Measurements from ENCODE around the gene GRIK3. TPM values are rescaled to one million over a fixed set of nuclear protein-coding genes. Genes with fewer than 3 reads are reported as not detected.

Gene GRIK3
- polyA plus RNA-seq, 1 experiment = not detected

DNA sequence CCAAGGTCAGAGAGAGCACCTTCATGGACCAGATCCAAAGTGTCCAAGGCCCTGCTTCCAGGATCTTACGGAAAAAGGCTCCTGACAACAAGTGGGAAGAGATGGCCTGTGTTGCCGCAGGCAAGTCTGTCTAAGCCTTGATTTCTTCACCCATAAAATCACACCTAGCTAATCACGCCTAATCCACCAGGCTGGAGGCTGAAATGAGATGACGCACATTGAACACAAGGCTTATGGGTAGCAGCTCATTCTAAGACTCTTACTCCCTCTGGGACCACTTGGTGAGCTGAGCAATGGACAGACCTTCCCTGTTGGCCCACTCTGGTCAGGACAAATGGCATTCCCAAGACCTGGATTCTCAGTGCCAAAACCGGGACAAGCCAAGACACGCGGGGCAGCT is 38.2 kb downstream of the GRIK3 start:
- ChIA-PET POLR2A (no interaction called here), CTCF (no interaction called here)
- no peaks in the 10 kb centered on the region for H3K9me3 ChIP-seq (ENCODE audit: control insufficient read depth, insufficient read depth, low read length)
- no peaks in the 10 kb centered on the region for H3K27me3 ChIP-seq (ENCODE audit: control insufficient read depth, insufficient read depth, low read length)
- no peak for DNase-seq (ENCODE audit: low read depth, low spot score)
- no peak overlapping the region for H3K4me3 ChIP-seq (ENCODE audit: low read depth, low read length)
- TF ChIP-seq, protein P1, sequence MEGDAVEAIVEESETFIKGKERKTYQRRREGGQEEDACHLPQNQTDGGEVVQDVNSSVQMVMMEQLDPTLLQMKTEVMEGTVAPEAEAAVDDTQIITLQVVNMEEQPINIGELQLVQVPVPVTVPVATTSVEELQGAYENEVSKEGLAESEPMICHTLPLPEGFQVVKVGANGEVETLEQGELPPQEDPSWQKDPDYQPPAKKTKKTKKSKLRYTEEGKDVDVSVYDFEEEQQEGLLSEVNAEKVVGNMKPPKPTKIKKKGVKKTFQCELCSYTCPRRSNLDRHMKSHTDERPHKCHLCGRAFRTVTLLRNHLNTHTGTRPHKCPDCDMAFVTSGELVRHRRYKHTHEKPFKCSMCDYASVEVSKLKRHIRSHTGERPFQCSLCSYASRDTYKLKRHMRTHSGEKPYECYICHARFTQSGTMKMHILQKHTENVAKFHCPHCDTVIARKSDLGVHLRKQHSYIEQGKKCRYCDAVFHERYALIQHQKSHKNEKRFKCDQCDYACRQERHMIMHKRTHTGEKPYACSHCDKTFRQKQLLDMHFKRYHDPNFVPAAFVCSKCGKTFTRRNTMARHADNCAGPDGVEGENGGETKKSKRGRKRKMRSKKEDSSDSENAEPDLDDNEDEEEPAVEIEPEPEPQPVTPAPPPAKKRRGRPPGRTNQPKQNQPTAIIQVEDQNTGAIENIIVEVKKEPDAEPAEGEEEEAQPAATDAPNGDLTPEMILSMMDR (IDR thresholded peaks at IDR 0.05; ENCODE audit: low read depth, low read length) = no peak
- H3K27ac ChIP-seq (ENCODE audit: low read depth, low read length) = no peak overlapping the region

DNA sequence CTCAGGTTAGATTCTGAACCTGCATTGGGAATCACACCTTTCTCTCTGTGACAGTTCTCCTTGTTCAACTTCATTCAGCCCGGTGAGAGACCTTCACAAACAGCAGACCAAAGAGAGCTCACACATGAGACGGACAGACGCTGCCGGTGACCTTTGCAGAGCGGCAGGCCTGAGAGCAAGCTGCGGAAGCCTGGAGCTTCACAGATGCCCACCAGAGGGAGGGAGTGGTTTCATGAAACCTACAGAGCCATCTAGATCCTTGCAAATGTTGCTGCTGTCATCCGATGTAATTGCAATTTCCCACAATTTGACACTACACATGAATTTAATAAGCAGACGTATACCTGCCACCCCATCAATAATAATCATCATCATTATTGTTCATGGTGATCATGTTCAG is 39.4 kb downstream of the GRIK3 start:
- Histone ChIP-seq H3K4me3 (ENCODE audit: low read depth, low read length) (no peak overlapping the region), H3K27me3 (ENCODE audit: control insufficient read depth, insufficient read depth, low read length) (no peaks in the 10 kb centered on the region), H3K9me3 (ENCODE audit: control insufficient read depth, insufficient read depth, low read length) (no peaks in the 10 kb centered on the region), H3K27ac (ENCODE audit: low read depth, low read length) (no peak overlapping the region)
- CTCF ChIA-PET = no interaction called here
- TF ChIP-seq, protein P1 (IDR thresholded peaks at IDR 0.05; ENCODE audit: low read depth, low read length) = no peak
- POLR2A ChIA-PET = no interaction called here
- DNase-seq (ENCODE audit: low read depth, low spot score) = no peak

DNA sequence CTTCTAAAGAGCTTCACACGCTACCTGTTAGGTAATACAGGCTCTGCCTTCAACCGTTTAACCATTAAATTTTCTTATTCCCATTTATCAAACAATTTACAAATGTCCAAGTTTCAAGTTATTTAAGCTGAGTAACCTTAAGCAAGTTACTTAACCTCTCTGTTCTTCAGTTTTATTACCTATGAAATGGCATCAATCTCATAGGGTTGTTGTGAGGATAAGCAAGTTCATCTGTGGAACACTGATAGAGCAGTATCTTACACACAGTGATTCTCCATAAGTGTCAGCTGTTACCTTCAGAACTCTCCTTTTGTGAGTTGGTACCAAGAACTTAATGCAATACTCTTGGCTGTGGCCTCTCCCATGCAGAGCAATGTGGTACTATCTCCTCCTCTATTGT is 40.0 kb downstream of the GRIK3 start:
- Histone ChIP-seq H3K4me3 (ENCODE audit: low read depth, low read length) (no peak overlapping the region), H3K9me3 (ENCODE audit: control insufficient read depth, insufficient read depth, low read length) (no peaks in the 10 kb centered on the region), H3K27ac (ENCODE audit: low read depth, low read length) (no peak overlapping the region), H3K27me3 (ENCODE audit: control insufficient read depth, insufficient read depth, low read length) (no peaks in the 10 kb centered on the region)
- ChIA-PET POLR2A (no interaction called here), CTCF (no interaction called here)
- no peak for DNase-seq (ENCODE audit: low read depth, low spot score)
- TF ChIP-seq, protein P1 (IDR thresholded peaks at IDR 0.05; ENCODE audit: low read depth, low read length) = no peak

DNA sequence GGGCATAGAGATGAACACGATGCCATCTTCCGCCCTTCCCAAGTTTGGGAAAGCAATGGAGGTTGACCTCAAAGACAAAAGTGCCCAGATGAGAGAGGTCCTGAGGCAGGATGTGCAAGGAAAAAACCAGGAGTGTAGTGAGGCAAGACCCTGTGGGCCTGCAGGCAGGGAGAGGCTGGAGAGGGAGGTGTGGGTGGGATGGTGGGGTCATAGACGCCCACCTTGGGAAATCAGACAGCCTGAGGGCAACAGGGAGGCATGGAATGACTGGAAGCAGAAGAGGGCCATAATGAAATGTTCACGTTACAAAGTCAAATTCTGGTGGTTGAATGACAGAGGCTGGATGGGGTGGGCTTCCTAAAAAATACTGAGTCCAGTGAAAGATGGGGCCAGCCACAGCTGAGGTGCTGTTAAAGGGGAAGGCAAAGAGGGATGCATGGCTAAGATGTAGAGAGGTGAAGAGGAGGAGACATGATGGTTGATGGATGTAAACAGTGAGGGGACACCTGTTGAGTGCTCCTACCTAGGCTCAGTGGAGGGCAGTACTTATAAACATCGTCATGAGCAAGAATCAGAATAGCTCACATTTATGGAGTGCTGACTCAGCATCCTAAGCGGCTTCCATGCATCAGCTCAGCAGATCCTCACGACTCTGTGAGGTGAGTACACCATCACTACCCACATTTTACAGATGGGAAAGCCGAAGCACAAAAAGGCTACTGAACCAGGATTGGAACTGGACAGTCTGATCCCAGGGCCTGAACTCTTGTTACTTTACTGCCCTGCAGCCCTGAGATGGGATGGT is 42.0 kb downstream of the GRIK3 start:
- TF ChIP-seq, protein P1 (IDR thresholded peaks at IDR 0.05; ENCODE audit: low read depth, low read length) = no peak
- Histone ChIP-seq H3K27ac (ENCODE audit: low read depth, low read length) (no peak overlapping the region), H3K9me3 (ENCODE audit: control insufficient read depth, insufficient read depth, low read length) (no peaks in the 10 kb centered on the region), H3K4me3 (ENCODE audit: low read depth, low read length) (no peak overlapping the region), H3K27me3 (ENCODE audit: control insufficient read depth, insufficient read depth, low read length) (no peaks in the 10 kb centered on the region)
- DNase-seq (ENCODE audit: low read depth, low spot score) = no peak
- ChIA-PET POLR2A (no interaction called here), CTCF (no interaction called here)

DNA sequence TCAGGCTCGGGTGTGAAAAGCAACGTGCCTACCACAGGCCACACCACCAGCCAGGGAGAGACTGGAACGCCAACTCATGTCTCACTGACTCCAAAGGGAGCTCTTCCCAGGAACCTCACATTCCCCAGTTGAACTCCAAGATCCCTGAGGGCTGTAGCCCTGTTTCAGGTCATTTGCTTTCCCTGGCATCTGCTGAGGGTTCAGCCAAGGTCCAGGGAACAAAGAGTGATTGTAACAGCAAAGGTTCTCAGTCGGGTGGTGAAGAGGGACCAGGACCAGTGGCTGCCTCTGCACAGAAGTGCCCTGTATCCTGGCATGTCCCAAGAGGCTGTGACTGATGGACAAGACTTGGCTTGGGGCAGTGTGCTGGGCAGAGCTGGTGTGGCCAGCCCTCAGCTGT is 42.8 kb downstream of the GRIK3 start:
- Histone ChIP-seq H3K9me3 (ENCODE audit: control insufficient read depth, insufficient read depth, low read length) (no peaks in the 10 kb centered on the region), H3K27ac (ENCODE audit: low read depth, low read length) (no peak overlapping the region), H3K4me3 (ENCODE audit: low read depth, low read length) (no peak overlapping the region), H3K27me3 (ENCODE audit: control insufficient read depth, insufficient read depth, low read length) (no peaks in the 10 kb centered on the region)
- ChIA-PET CTCF (no interaction called here), POLR2A (no interaction called here)
- TF ChIP-seq, protein P1 (IDR thresholded peaks at IDR 0.05; ENCODE audit: low read depth, low read length) = no peak
- no peak for DNase-seq (ENCODE audit: low read depth, low spot score)

Data from AG04450 (cell line).